GM12878 (cell line): Measurements from ENCODE around the gene C1orf74. TPM values are rescaled to one million over a fixed set of nuclear protein-coding genes. Genes with fewer than 3 reads are reported as not detected.
A peak's percentile ranks its signal among the peaks of the same experiment; 100 is the strongest.

ENCODE experiments used
- ATAC-seq: fragments of 200-7000 bp; cut with Tn5 transposase; 3 replicates; pipeline ENCODE4 v1.9.1; 2020; ENCODE audit warnings: mild to moderate bottlenecking, moderate library complexity
- BruUV-seq: library from RNA; stranded (reverse); fragments of 400-500 nt; replicated peaks from 2 replicates; lab custom pipeline; 2021; lab: Mats Ljungman, UMichigan
- CTCF ChIA-PET: fragments of 300-600 bp; sonication (Branson Sonifier 250); formaldehyde crosslinking; extraction: SDS; loops from one replicate; lab custom pipeline; 2021; ENCODE audit warnings: inconsistent platforms; lab: Yijun Ruan, JAX
- POLR2A ChIA-PET: fragments of 350-600 bp; formaldehyde crosslinking; extraction: SDS; loops from one replicate; lab custom pipeline; 2021; ENCODE audit warnings: inconsistent platforms; lab: Charles Lee
- RAD21 ChIA-PET: fragments of 300-600 bp; sonication (Branson Sonifier 250); formaldehyde crosslinking; loops from one replicate; lab custom pipeline; 2023; ENCODE audit warnings: antibody characterized with exemption; ENCODE audit not compliant: unreplicated experiment; lab: Charles Lee
- SMC1A ChIA-PET: fragments of 300-600 bp; sonication (Branson Sonifier 250); formaldehyde crosslinking; loops from one replicate; lab custom pipeline; 2023; ENCODE audit not compliant: unreplicated experiment, uncharacterized antibody; lab: Charles Lee
- DNase-seq: peaks from one replicate; pipeline ENCODE4 v3.0.0-alpha.2; 2011; ENCODE audit warnings: low read depth, low spot score
- FAIRE-seq: peaks from 3 replicates; lab custom pipeline; 2011; peaks lifted over from hg19 to GRCh38; lab: Jason Lieb, UNC
- H2AFZ ChIP-seq: 2 replicates; pipeline ENCODE4 v1.6.0; 2011; ENCODE audit warnings: low read depth, low read length, control low read depth; ENCODE audit not compliant: control insufficient read depth
- H3K27ac ChIP-seq: 2 replicates; pipeline ENCODE4 v1.5.1; 2011; ENCODE audit warnings: control low read depth; ENCODE audit not compliant: control insufficient read depth, insufficient read depth
- H3K27me3 ChIP-seq, 2 experiments: replicated peaks in 1 of 2; 2 replicates each; pipeline versions ENCODE4 v1.6.0 to v1.6.1; 2011; ENCODE audit warnings: low read length in 1 of 2; ENCODE audit not compliant: control insufficient read depth in 2 of 2, insufficient read depth in 2 of 2
- H3K36me3 ChIP-seq, 2 experiments: 2 replicates each; pipeline ENCODE4 v1.5.1; 2011; ENCODE audit warnings: low read length in 1 of 2; ENCODE audit not compliant: control insufficient read depth in 2 of 2, insufficient read depth in 2 of 2
- H3K4me1 ChIP-seq: 2 replicates; pipeline ENCODE4 v1.6.1; 2011; ENCODE audit warnings: mild to moderate bottlenecking, low read length, moderate library complexity, mixed read lengths; ENCODE audit not compliant: control insufficient read depth, insufficient read depth
- H3K4me2 ChIP-seq: 2 replicates; pipeline ENCODE4 v1.6.0; 2011; ENCODE audit warnings: control low read depth; ENCODE audit not compliant: control insufficient read depth, insufficient read depth
- H3K4me3 ChIP-seq: fragments of 200-600 bp; sonication (generic); 2 replicates; pipeline ENCODE4 v1.5.1; 2016
- H3K79me2 ChIP-seq: 2 replicates; pipeline ENCODE4 v1.6.0; 2011; ENCODE audit warnings: low read length; ENCODE audit not compliant: control insufficient read depth, insufficient read depth
- H3K9ac ChIP-seq: 2 replicates; pipeline ENCODE4 v1.8.0; 2011; ENCODE audit warnings: low read length, control low read depth, mixed read lengths; ENCODE audit not compliant: control insufficient read depth, insufficient read depth
- H3K9me3 ChIP-seq: replicated peaks from 3 replicates; pipeline ENCODE4 v1.5.1; 2011; ENCODE audit warnings: mild to moderate bottlenecking, low read length; ENCODE audit not compliant: control insufficient read depth, insufficient read depth
- H4K20me1 ChIP-seq: 2 replicates; pipeline ENCODE4 v1.6.0; 2011; ENCODE audit not compliant: control insufficient read depth, insufficient read depth
- NR2C2 ChIP-seq: IDR thresholded peaks from 2 replicates; pipeline ENCODE4 v1.6.1; 2011; ENCODE audit warnings: borderline replicate concordance, low read depth; ENCODE audit not compliant: control insufficient read depth, insufficient read length
- POU2F2 ChIP-seq: IDR thresholded peaks from 3 replicates; pipeline ENCODE4 v1.6.1; 2011; ENCODE audit warnings: low read depth, mild to moderate bottlenecking, low read length, borderline replicate concordance
- RFX5 ChIP-seq: IDR thresholded peaks from 2 replicates; pipeline ENCODE4 v1.6.1; 2011; ENCODE audit warnings: low read depth, low read length, improper control_type of control experiment
- SMAD5 ChIP-seq: IDR thresholded peaks from 2 replicates; pipeline ENCODE4 v1.6.1; 2016; ENCODE audit warnings: antibody characterized with exemption, low read depth
- SUPT20H ChIP-seq: IDR thresholded peaks from 2 replicates; pipeline ENCODE4 v1.6.1; 2011; ENCODE audit warnings: low read depth, mild to moderate bottlenecking, low read length, moderate library complexity, borderline replicate concordance; ENCODE audit not compliant: control insufficient read depth
- YBX1 ChIP-seq: fragments of 450-650 bp; IDR thresholded peaks from 2 replicates; pipeline ENCODE4 v1.6.1; 2016; ENCODE audit warnings: antibody characterized with exemption
- WGBS: methylation state at CpG from one replicate; pipeline ENCODE4 v1.1.6; 2016; ENCODE audit warnings: low lambda C conversion rate; ENCODE audit not compliant: insufficient replicate concordance, insufficient coverage; ENCODE audit errors: missing lambda C conversion rate; 5-methylcytosine and 5-hydroxymethylcytosine counted together
- in situ Hi-C: fragments of 300-500 bp; cut with MboI; formaldehyde crosslinking; loops from 9 replicates; pipeline ENCODE4 v1.14.3; 2018; ENCODE audit warnings: mixed read lengths
- intact Hi-C: fragments of 100-400 bp; cut with micrococcal nuclease; formaldehyde crosslinking; loops from one replicate; pipeline ENCODE4 v1.14.2; 2022; ENCODE audit not compliant: unreplicated experiment
- polyA plus RNA-seq, 11 experiments: library from polyadenylated mRNA; depleted of rRNA in 4 of 11; unstranded in 6 of 11; stranded (reverse) in 5 of 11; fragments of >200 nt; fragmentation: Nextera tagmentation in 4 of 11; fragmentation: Illumina TruSeq in 1 of 11; extraction: Ambion mirVana in 4 of 11; extraction: Trizol in 1 of 11; gene quantifications; 1 replicate in 1 of 11; 2 replicates in 10 of 11; pipeline versions ENCODE4 v1.2.1 to v1.2.3, GENCODE V29; 2011 to 2016; ENCODE audit warnings: inconsistent platforms in 2 of 11, missing spikeins in 2 of 11, low read depth in 1 of 11
- total RNA-seq, 4 experiments: library from RNA; depleted of rRNA in 3 of 4; stranded (reverse); fragments of >200 nt in 3 of 4; fragmentation: Illumina TruSeq in 1 of 4; extraction: Trizol in 1 of 4; gene quantifications; 2 replicates each; pipeline versions ENCODE4 v1.2.1 to v1.2.3, GENCODE V29; 2013 to 2021
- TF ChIP-seq, protein P1 (sequence below): fragments of 450-650 bp; IDR thresholded peaks from 2 replicates; pipeline ENCODE4 v1.6.1; 2016; ENCODE audit warnings: mild to moderate bottlenecking
- TF ChIP-seq, protein P2 (sequence below): fragments of 450-650 bp; IDR thresholded peaks from 2 replicates; pipeline ENCODE4 v1.6.1; 2017; ENCODE audit warnings: mild to moderate bottlenecking, moderate library complexity

Gene C1orf74
- total and polyA plus RNA-seq, 10 of the 15 experiments (the other 5 are each of a cell fraction or from before 2014, with no cell fraction given), result 3.1 to 5.5 (median 3.6) TPM

DNA sequence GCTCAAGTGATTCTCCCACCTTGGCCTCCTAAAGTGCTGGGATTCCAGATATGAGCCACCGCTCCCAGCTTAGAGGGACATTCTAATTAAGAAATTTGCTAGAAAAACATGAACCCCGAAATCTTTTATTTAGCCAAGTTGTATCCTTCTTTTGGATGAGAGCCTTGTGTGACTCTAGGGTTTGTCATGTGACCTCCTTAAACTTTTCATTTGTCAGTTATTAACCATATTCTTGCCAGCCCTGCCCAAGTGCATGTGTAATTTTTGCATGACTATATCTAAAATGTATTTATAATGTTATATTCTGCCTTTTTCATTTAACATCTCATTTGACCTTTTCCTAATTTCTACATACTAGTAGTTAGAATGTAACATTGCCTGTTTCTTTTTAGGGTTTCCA is 45.4 kb upstream of the C1orf74 start:
- intact Hi-C loops, result loop anchor here (2.0 to 10.0 kb wide), 2 partner anchors 137 to 255 kb away; no protein-coding TSS in a partner anchor
- SMC1A ChIA-PET, result interaction anchor here (2.3 kb wide), 1 partner anchor 10 kb away, joined by 8 read pairs; no protein-coding TSS in a partner anchor

DNA sequence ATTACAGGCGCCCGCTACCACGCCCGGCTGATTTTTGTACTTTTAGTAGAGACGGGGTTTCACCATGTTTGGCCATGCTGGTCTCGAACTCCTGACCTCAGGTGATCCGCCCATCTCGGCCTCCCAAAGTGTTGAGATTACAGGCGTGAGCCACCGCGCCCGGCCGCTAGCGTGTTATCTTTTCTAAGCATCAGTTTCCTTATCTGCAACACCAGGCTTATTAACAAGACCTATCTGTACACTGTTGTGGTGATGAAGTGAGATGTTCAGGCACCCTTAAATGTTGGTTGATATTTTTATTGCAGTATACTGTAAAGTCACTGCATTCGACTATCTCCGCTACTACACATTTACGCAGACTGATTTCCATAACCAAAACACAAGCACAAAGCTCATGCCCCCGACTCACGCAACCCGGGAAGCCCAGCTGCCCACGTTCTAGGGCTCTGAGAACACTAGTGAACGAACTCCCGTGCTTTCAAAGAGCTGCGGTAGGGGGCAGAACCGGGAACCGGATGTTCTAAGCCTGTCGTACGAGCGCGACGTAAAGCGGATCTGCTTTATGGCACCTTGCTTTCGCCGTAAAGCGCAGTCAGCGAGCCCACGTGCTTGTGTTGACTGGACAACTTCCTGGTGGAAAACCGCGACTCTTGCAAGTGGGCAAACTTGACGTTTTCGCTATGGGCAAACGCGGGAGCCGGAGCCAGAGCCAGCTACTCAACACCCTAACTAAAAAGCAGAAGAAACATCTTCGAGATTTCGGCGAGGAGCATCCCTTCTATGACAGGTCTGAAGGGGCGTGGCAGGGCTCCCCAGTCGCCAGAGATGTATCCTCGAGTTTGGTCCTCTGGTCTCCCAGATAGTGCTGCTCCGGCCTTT is 43.3 kb upstream of the C1orf74 start, which contains the start of gene UTP25:
Gene UTP25, plus strand, starts transcription at position 589 of the 879 bp plus-strand sequence. Its CDS starts 92 bp downstream, at position 681.
- SMC1A ChIA-PET, result interaction anchor here (0.6 to 2.1 kb wide), 6 partner anchors 12 to 483 kb away, joined by 3 to 10 read pairs (median 4); partner anchors contain the start of gene TRAF3IP3
- TF ChIP-seq, protein P1, sequence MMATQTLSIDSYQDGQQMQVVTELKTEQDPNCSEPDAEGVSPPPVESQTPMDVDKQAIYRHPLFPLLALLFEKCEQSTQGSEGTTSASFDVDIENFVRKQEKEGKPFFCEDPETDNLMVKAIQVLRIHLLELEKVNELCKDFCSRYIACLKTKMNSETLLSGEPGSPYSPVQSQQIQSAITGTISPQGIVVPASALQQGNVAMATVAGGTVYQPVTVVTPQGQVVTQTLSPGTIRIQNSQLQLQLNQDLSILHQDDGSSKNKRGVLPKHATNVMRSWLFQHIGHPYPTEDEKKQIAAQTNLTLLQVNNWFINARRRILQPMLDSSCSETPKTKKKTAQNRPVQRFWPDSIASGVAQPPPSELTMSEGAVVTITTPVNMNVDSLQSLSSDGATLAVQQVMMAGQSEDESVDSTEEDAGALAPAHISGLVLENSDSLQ, result peak; percentile 41; the same call in 1 of the 2 replicates
- no peak for TF ChIP-seq NR2C2
- TF ChIP-seq, protein P2, sequence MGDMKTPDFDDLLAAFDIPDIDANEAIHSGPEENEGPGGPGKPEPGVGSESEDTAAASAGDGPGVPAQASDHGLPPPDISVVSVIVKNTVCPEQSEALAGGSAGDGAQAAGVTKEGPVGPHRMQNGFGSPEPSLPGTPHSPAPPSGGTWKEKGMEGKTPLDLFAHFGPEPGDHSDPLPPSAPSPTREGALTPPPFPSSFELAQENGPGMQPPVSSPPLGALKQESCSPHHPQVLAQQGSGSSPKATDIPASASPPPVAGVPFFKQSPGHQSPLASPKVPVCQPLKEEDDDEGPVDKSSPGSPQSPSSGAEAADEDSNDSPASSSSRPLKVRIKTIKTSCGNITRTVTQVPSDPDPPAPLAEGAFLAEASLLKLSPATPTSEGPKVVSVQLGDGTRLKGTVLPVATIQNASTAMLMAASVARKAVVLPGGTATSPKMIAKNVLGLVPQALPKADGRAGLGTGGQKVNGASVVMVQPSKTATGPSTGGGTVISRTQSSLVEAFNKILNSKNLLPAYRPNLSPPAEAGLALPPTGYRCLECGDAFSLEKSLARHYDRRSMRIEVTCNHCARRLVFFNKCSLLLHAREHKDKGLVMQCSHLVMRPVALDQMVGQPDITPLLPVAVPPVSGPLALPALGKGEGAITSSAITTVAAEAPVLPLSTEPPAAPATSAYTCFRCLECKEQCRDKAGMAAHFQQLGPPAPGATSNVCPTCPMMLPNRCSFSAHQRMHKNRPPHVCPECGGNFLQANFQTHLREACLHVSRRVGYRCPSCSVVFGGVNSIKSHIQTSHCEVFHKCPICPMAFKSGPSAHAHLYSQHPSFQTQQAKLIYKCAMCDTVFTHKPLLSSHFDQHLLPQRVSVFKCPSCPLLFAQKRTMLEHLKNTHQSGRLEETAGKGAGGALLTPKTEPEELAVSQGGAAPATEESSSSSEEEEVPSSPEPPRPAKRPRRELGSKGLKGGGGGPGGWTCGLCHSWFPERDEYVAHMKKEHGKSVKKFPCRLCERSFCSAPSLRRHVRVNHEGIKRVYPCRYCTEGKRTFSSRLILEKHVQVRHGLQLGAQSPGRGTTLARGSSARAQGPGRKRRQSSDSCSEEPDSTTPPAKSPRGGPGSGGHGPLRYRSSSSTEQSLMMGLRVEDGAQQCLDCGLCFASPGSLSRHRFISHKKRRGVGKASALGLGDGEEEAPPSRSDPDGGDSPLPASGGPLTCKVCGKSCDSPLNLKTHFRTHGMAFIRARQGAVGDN, result peak; percentile 74
- 0 out of 3 replicates have a peak, but pooled peaks have one; percentile 51 for TF ChIP-seq POU2F2
- TF ChIP-seq SUPT20H, result no peak
- no peak; the same call in 1 of the 2 replicates for TF ChIP-seq SMAD5
- no peak for TF ChIP-seq YBX1

More for the DNA sequence above, 45.4 kb upstream of the C1orf74 start:
- DNase-seq (no peak), FAIRE-seq (no peak), ATAC-seq (no peak)
- peaks cover 13% of the 10 kb centered on the region for H3K79me2 ChIP-seq
- peaks cover 3% of the 10 kb centered on the region in 2 experiments for H3K36me3 ChIP-seq
- POLR2A ChIA-PET, result no interaction called here
- H3K9me3 ChIP-seq, result no peaks in the 10 kb centered on the region
- in situ Hi-C loops, result no loop called here
- no peaks in the 10 kb centered on the region for H3K27me3 ChIP-seq
- CTCF ChIA-PET, result interaction anchor here (1.2 kb wide), 1 partner anchor 9 kb away, joined by 3 read pairs; no protein-coding TSS in a partner anchor
- H3K4me2 ChIP-seq, result no peak overlapping the region; the same call in 1 of the 2 replicates
- H3K27ac ChIP-seq, result no peak overlapping the region
- no peak for TF ChIP-seq RFX5
- RAD21 ChIA-PET, result no interaction called here
- peak overlapping the region; percentile 28; the same call in 1 of the 2 replicates for H3K4me3 ChIP-seq
- no TSS peak for BruUV-seq
- H2AFZ ChIP-seq, result no peak overlapping the region
- no peaks in the 10 kb centered on the region for H4K20me1 ChIP-seq
- WGBS, result 95% methylated on average over 2 of the region's 2 CpGs
- H3K4me1 ChIP-seq, result no peaks in the 10 kb centered on the region
- peak overlapping the region; percentile 8; the same call in 1 of the 2 replicates for H3K9ac ChIP-seq

More for the DNA sequence above, 43.3 kb upstream of the C1orf74 start, which contains the start of gene UTP25:
- peak within 1 kb of the TSS; percentile 75 for H3K9ac ChIP-seq
- ChIA-PET POLR2A (interaction anchor here (0.8 to 1.2 kb wide), 5 partner anchors 9 to 174 kb away, joined by 3 to 5 read pairs (median 4); no protein-coding TSS in a partner anchor), RAD21 (interaction anchor here (0.7 to 1.4 kb wide), 8 partner anchors 12 to 576 kb away, joined by 3 to 6 read pairs (median 4); partner anchors contain the start of gene C1orf74), CTCF (interaction anchor here (0.5 to 2.3 kb wide), 22 partner anchors 9 to 574 kb away, joined by 3 to 25 read pairs (median 4); partner anchors contain the start of gene C1orf74)
- no peaks in the 10 kb centered on the region for H3K4me1 ChIP-seq
- intact Hi-C loops (loop anchor here (2.0 to 10.0 kb wide), 4 partner anchors 43 to 253 kb away; partner anchors contain the start of gene C1orf74), in situ Hi-C loops (no loop called here)
- no peaks in the 10 kb centered on the region for H3K9me3 ChIP-seq
- peak within 1 kb of the TSS; percentile 99 for H3K4me3 ChIP-seq
- H3K27ac ChIP-seq, result peak within 1 kb of the TSS; percentile 62
- ATAC-seq, result peak; percentile 93
- peak; percentile 97 for DNase-seq
- peak; percentile 98 for FAIRE-seq
- H3K27me3 ChIP-seq, result no peaks in the 10 kb centered on the region
- H3K79me2 ChIP-seq, result peaks cover 13% of the 10 kb centered on the region
- no TSS peak for BruUV-seq
- peaks cover 0 to under 1% of the 10 kb centered on the region in 2 experiments; a peak in 1 of 4 replicates for H3K36me3 ChIP-seq
- peak within 1 kb of the TSS; percentile 93 for H2AFZ ChIP-seq
- H4K20me1 ChIP-seq, result no peaks in the 10 kb centered on the region
- peak within 1 kb of the TSS; percentile 83 for H3K4me2 ChIP-seq
- 26% methylated on average over 51 of the region's 51 CpGs for WGBS
